ENCODE results near the gene RAB3IL1.

DNA sequence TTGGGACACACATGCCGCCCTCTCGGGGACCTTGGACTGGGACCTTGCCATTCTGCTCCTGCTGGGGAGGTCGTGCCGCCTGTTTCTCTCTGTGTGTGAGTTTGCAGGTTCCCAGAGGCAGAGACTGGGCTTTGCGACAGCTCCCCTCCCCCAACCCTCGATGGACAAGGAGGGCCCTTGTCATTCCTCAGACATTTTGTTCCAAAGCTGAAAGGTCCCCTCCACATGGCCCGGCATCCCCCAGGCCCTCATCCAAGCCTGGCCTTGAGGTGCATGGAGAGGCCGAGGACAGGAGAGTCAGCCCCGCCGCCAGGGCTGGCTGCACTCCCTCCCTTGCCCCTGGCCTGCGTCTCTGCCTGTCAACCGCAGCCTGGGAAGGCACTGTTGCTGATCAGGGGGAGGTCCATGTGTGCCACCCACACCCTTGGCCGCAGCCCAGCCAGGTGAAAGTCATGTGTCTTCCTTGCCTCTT lies 63.6 kb downstream of the RAB3IL1 start:
- TF ChIP-seq POLR2A (IDR thresholded peaks at IDR 0.05), result no peak
- TF ChIP-seq, protein P1, sequence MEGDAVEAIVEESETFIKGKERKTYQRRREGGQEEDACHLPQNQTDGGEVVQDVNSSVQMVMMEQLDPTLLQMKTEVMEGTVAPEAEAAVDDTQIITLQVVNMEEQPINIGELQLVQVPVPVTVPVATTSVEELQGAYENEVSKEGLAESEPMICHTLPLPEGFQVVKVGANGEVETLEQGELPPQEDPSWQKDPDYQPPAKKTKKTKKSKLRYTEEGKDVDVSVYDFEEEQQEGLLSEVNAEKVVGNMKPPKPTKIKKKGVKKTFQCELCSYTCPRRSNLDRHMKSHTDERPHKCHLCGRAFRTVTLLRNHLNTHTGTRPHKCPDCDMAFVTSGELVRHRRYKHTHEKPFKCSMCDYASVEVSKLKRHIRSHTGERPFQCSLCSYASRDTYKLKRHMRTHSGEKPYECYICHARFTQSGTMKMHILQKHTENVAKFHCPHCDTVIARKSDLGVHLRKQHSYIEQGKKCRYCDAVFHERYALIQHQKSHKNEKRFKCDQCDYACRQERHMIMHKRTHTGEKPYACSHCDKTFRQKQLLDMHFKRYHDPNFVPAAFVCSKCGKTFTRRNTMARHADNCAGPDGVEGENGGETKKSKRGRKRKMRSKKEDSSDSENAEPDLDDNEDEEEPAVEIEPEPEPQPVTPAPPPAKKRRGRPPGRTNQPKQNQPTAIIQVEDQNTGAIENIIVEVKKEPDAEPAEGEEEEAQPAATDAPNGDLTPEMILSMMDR (IDR thresholded peaks at IDR 0.05), result no peak
